PC-3 (cell line): Measurements from ENCODE around the gene STK38L.

Experiments
- CTCF ChIP-seq: fragments of 300-600 bp; sonication (generic); conservative IDR thresholded peaks from 2 replicates; pipeline ENCODE4 v1.5.1; 2017; ENCODE audit warnings: antibody characterized with exemption, low read depth, mild to moderate bottlenecking, low read length
- EZH2 ChIP-seq: fragments of 300-600 bp; sonication (generic); IDR thresholded peaks from one replicate; pipeline ENCODE4 v1.6.1; 2017; ENCODE audit warnings: antibody characterized with exemption, mild to moderate bottlenecking, low read length; ENCODE audit not compliant: unreplicated experiment

- TF ChIP-seq CTCF (no peak), EZH2 (no peak)
These were observed 34.7 kb upstream of the STK38L start for GRCh38 chr12:27209257-27209910.
